Transverse colon (tissue), 4 donors: ENCODE results near the gene MEIS2. TPM values are rescaled to one million over a fixed set of nuclear protein-coding genes. Genes with fewer than 3 reads are reported as not detected.

ENCODE experiments used
- DNase-seq: peaks from one replicate; pipeline ENCODE4 v3.0.0-alpha.2; 2019
- H3K27ac ChIP-seq, 4 donors: fragments of 200-600 bp; sonication (generic); 2 replicates each; pipeline ENCODE4 v1.5.1; 2016 to 2018; ENCODE audit warnings: inconsistent platforms in 4 of 4
- H3K27me3 ChIP-seq: fragments of 200-600 bp; sonication (generic); 2 replicates; pipeline ENCODE4 v1.5.1; 2017; ENCODE audit warnings: inconsistent platforms
- H3K36me3 ChIP-seq, 4 donors: fragments of 200-600 bp; sonication (generic); 2 replicates each; pipeline ENCODE4 v1.5.1; 2017 to 2019; ENCODE audit warnings: inconsistent platforms in 4 of 4
- H3K4me1 ChIP-seq, 4 donors: fragments of 200-600 bp; sonication (generic); 2 replicates each; pipeline ENCODE4 v1.5.1; 2017 to 2020; ENCODE audit warnings: inconsistent platforms in 4 of 4
- H3K4me3 ChIP-seq, 4 donors: fragments of 200-600 bp; sonication (generic); 1 replicate in 1 of 4; 2 replicates in 3 of 4; pipeline versions ENCODE4 v1.5.1 to v1.6.1; 2017 to 2019; ENCODE audit warnings: inconsistent platforms in 4 of 4
- H3K9me3 ChIP-seq, 2 donors: fragments of 200-600 bp; sonication (generic); 2 replicates each; pipeline ENCODE4 v1.5.1; 2017 to 2019; ENCODE audit warnings: inconsistent platforms in 2 of 2
- CTCF ChIP-seq, 5 experiments: fragments of 200-600 bp in 3 of 5; fragments of 450-650 bp in 2 of 5; sonication (generic) in 3 of 5; IDR thresholded peaks; 1 replicate in 2 of 5; 2 replicates in 3 of 5; pipeline ENCODE4 v1.5.1; 2016 to 2017; ENCODE audit warnings: antibody characterized with exemption in 5 of 5, inconsistent platforms in 3 of 5, mild to moderate bottlenecking in 2 of 5, moderate library complexity in 1 of 5
- EP300 ChIP-seq: sonication (generic); formaldehyde crosslinking; IDR thresholded peaks from one replicate; pipeline ENCODE4 v1.6.1; 2017; ENCODE audit warnings: antibody characterized with exemption, low read depth
- POLR2A ChIP-seq: fragments of 450-650 bp; IDR thresholded peaks from one replicate; pipeline ENCODE4 v1.6.1; 2016; ENCODE audit warnings: antibody characterized with exemption, mild to moderate bottlenecking, moderate library complexity
- POLR2AphosphoS5 ChIP-seq, 3 donors: sonication (generic); formaldehyde crosslinking; IDR thresholded peaks; one replicate each; pipeline ENCODE4 v1.6.1; 2016; ENCODE audit warnings: antibody characterized with exemption in 3 of 3
- WGBS, 2 donors: methylation state at CpG; one replicate each; pipeline ENCODE4 v1.1.5; 2018; ENCODE audit warnings: low coverage in 1 of 2; 5-methylcytosine and 5-hydroxymethylcytosine counted together
- in situ Hi-C, 4 donors: fragments of 200-750 bp; cut with MboI; loops; one replicate each; pipeline versions ENCODE4 v1.15.0 to v1.15.1; 2017; ENCODE audit warnings: low sequenced_read_pairs in 3 of 4, low pct_ligation_motif_present in 1 of 4, low pct_unique_long_range_greater_than_20kb in 1 of 4
- intact Hi-C: fragments of 100-400 bp; cut with DNase I; formaldehyde crosslinking; loops from one replicate; pipeline ENCODE4 v1.15.1; 2023; ENCODE audit warnings: low total_unique reads
- total RNA-seq, 4 donors: library from RNA; depleted of rRNA; stranded (reverse); fragments of >200 nt; gene quantifications; one replicate each; pipeline ENCODE4 v1.1.0, GENCODE V29; 2016

Gene MEIS2
- total RNA-seq, 4 donors from 2014 or later = 16.5 to 43.4 (median 32.7) TPM

- TF ChIP-seq POLR2A (no peak), CTCF (IDR thresholded peaks at IDR 0.05) (no peak), EP300 (no peak), POLR2AphosphoS5 (IDR thresholded peaks at IDR 0.05) (no peak)
- Histone ChIP-seq H3K4me3 (no peak overlapping the region), H3K36me3 (no peaks in the 10 kb centered on the region), H3K27me3 (peaks cover 40% of the 10 kb centered on the region), H3K9me3 (no peaks in the 10 kb centered on the region), H3K27ac (no peak overlapping the region), H3K4me1 (no peaks in the 10 kb centered on the region)
- in situ Hi-C loops (no loop called here), intact Hi-C loops (no loop called here)
- DNase-seq = no peak
Observed at GRCh38 chr15:36977659-36978058, 122.7 kb downstream of the MEIS2 start.

- intact Hi-C loops = no loop called here
- H3K9me3 ChIP-seq = no peaks in the 10 kb centered on the region
- no peak for DNase-seq
- in situ Hi-C loops = no loop called here
- no peak overlapping the region for H3K27ac ChIP-seq
- no peaks in the 10 kb centered on the region for H3K36me3 ChIP-seq
- TF ChIP-seq POLR2A (no peak), CTCF (IDR thresholded peaks at IDR 0.05) (no peak), EP300 (no peak), POLR2AphosphoS5 (IDR thresholded peaks at IDR 0.05) (no peak)
- 68 to 75% methylated on average over 3 of the region's 3 CpGs for WGBS, 2 donors
- peaks cover 0 to 5% (median 2%) of the 10 kb centered on the region in 4 donors for H3K4me1 ChIP-seq
- peaks cover 75% of the 10 kb centered on the region for H3K27me3 ChIP-seq
- H3K4me3 ChIP-seq = no peak overlapping the region
Observed at GRCh38 chr15:36972704-36973103, 127.6 kb downstream of the MEIS2 start.

DNA sequence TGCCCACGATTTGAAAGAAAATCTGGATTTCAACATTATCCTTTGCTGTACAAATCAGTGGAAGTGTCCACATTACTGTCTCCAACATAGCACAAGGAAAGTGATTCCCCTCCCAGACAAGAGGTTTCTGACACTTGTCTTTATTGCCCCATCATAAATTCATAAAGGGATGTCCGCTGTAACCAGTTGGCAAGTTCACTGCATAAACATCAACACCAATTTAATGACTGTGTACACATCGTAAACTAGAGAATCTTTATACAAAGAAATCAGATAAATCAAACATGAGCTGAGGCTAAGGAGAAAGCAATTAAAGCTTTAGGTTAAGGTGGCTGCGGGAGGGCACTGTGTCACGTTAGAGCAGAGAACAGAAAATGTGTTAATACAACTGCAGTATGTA lies 129.8 kb downstream of the MEIS2 start:
- H3K4me3 ChIP-seq = no peak overlapping the region
- H3K36me3 ChIP-seq = no peaks in the 10 kb centered on the region
- WGBS, 2 donors = 45 to 52% methylated on average over 5 of the region's 5 CpGs
- H3K9me3 ChIP-seq = no peaks in the 10 kb centered on the region
- no peak for TF ChIP-seq POLR2A
- no peak for TF ChIP-seq POLR2AphosphoS5 (IDR thresholded peaks at IDR 0.05)
- TF ChIP-seq CTCF (IDR thresholded peaks at IDR 0.05) = no peak
- TF ChIP-seq EP300 = no peak
- no peak overlapping the region for H3K27ac ChIP-seq
- peaks cover 74% of the 10 kb centered on the region for H3K27me3 ChIP-seq
- peaks cover 0 to 11% (median 2%) of the 10 kb centered on the region in 4 donors for H3K4me1 ChIP-seq
- in situ Hi-C loops = no loop called here
- no peak for DNase-seq
- intact Hi-C loops = no loop called here

DNA sequence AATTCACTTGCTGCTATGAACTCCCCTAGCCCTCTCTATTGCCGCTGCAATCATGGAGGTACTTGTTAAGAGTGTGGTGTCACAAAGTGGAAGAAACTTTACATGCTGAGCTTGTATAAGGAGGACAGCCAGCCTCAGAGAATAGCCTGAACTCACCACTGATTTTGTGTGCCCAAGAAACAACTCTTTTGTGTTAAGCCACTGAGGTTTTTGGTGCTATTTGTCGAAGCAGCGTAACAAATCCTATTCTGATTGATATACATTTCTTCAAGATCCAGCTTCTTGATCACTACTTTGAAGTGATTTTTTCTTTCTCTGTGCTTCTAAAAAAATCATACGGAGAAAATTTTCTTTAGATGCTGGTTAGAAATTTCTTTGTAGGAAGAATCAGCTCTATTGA lies 132.4 kb downstream of the MEIS2 start:
- Histone ChIP-seq H3K27ac (no peak overlapping the region), H3K27me3 (peaks cover 59% of the 10 kb centered on the region), H3K4me3 (no peak overlapping the region), H3K36me3 (no peaks in the 10 kb centered on the region), H3K4me1 (peaks cover 0 to 11% (median 2%) of the 10 kb centered on the region in 4 donors), H3K9me3 (no peaks in the 10 kb centered on the region)
- no peak for DNase-seq
- TF ChIP-seq EP300 (no peak), POLR2AphosphoS5 (IDR thresholded peaks at IDR 0.05) (no peak), CTCF (IDR thresholded peaks at IDR 0.05) (no peak), POLR2A (no peak)
- intact Hi-C loops (no loop called here), in situ Hi-C loops (no loop called here)
- WGBS, 2 donors = 94 to 100% methylated on average over 3 to 4 of the region's 4 CpGs
